Activated CD8-positive, alpha-beta memory T cell treated with anti-CD3 and anti-CD28 coated beads for 4 hours (primary cell): Measurements from ENCODE around the gene MANSC4.
"Not testable (repeated sequence)": the region's sequence is repeated elsewhere in the genome, so short reads cannot be mapped to it uniquely, and the experiment has no call there.

Experiments used
- DNase-seq, 2 donors: peaks; one replicate each; pipeline ENCODE4 v3.0.0-alpha.2; 2020; ENCODE audit warnings: low read depth in 2 of 2

The MANSC4 gene

DNA sequence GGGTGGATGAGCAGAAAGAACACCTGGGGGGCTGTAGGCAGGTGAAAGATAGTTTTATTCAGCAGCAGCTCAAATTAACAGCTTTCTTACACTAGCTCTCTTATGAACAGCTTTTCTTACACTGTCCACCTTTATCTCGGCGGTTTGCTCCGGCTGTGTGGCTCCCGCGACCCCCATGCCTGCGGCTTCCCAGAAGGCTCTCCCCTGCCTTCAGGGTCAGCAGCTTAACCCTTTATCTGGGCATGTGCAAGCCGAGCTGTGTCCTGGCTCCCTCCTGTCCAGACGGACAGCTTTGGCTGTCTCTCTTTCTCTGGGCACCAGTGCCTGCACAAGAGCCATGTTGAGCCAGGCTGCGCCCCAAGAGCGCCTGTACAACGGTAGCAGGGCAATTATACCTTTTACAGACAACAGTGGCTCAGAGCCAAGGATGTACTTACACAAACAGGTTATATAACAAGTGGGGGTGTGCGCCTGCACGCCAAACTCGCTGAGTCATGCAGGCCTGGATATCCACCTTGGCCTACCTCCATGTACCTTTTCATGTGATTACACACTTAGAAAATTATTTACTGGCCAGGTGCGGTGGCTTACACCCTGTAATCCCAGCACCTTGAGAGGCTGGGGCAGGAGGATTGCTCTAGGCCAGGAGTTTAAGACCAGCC, 28.5 kb downstream of the MANSC4 start:
- DNase-seq, result no peak

DNA sequence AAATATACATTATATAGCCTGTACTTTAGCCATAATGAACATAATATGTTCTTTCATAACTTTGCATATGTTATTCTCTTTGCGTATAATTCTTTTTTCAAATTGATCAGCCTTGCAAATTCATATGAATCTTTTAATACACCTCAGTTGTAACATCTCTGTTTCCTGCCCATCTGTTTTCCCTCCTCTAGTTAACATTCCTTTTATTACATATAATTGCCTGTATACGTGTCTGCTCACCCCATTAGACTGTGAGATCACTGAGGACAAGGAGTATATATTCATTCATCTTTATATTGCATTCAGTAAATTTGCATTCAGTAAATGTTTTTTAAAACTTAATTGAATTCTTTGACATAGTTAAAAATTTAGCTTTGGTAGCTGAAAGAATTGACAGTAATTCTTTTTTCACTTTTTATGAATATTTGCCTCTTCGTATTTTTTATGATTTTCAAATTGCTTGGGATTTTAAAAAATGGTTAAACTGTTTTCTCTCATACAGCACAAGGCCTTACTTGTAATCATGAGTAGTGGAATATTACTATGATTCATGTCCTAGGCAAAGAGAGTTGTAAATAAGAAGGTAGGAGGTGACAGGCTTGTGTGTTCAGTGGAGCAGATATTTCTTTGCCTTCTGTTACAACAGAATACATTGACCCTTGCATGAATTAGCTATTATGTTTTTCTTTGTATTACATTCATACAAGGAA, 32.8 kb downstream of the MANSC4 start:
- DNase-seq, result no peak

DNA sequence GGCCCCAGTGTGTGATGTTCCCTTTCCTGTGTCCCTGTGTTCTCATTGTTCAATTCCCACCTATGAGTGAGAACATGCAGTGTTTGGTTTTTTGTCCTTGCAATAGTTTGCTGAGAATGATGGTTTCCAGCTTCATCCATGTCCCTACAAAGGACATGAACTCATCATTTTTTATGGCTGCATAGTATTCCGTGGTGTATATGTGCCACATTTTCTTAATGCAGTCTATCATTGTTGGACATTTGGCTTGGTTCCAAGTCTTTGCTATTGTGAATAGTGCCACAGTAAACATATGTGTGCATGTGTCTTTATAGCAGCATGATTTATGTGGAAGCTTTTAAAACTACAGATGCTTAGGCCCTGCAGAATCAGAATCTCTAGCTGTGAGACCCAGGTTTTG, 34.3 kb downstream of the MANSC4 start:
- DNase-seq, result not testable (repeated sequence)

DNA sequence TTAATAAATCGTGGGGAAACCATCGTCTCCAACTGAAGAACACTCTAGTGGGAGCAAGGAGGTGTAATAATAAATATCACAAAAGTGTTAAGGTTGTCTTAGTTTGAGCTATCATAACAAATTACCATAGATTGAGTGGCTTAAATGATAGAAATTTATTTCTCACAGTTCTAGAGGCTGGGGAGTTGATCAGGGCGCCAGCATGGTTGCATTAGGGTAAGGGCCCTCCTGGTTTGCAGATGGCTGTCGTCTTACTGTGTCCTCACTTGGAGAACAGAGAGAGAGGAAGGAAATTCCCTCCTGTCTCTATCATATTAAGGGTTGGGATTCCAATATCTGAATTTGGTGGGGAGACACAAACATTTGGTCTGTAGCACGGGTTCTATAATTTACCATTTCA, 36.4 kb downstream of the MANSC4 start:
- DNase-seq, result no peak

DNA sequence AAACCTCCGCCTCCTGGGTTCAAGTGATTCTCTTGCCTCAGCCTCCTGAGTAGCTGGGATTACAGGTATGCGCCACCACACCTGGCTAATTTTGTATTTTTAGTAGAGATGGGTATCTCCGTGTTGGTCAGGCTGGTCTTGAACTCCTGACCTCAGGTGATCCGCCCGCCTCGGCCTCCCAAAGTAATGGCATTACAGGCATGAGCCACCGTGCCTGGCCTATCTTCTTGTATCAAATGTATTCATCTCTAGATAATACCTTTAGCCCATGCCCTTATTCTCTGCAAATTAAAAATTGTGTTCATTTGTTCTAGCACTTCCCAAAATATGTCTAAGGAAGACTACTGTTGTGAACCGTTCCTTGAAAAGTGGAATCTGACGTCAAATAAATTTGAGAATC, 45.7 kb downstream of the MANSC4 start:
- not testable (repeated sequence) for DNase-seq

DNA sequence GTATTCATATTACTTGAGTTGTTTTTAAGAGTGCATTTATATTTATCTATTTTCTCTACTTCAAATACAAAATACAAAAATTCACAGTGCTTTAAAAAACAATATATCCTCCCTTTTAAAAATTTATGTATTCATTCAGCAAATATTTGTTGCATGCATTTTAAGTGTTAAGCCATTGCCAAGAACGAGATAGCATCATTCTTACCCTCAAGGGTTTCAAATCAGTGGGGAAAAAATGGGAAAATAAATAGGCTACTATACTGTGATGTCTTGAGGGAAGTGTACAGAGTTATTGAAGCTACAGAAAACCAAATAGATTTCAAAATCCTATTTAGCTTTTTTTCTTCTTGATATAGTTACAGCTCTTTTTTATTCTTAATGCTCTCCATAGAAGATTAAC, 46.2 kb downstream of the MANSC4 start:
- no peak for DNase-seq

DNA sequence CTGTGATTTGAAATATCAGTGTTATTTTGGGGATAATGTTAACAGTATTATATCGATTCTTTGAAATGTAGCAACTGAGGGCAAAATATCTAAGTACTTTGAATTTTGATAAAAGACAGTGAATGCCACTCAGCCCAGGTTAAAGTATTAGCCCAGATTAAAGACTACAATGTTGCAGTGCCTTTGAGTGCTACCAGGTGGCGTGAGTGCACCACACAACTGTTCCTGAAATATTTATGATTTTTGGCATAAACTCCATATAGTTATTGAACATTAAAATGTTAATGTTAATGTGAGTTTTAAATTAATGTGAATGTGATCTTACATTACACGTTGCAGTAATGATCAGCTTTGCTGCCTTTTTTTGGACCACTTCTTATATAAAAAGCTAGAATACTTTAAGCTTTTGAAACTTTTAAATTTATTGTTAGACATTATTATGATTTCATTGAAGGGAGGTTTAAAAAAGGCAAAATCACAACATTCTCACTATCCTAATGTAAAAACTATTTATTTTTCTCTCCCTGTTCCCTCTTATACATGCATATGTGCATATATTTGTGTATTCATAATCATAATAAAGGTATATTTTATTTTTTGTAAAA, 46.9 kb downstream of the MANSC4 start:
- DNase-seq, result no peak

DNA sequence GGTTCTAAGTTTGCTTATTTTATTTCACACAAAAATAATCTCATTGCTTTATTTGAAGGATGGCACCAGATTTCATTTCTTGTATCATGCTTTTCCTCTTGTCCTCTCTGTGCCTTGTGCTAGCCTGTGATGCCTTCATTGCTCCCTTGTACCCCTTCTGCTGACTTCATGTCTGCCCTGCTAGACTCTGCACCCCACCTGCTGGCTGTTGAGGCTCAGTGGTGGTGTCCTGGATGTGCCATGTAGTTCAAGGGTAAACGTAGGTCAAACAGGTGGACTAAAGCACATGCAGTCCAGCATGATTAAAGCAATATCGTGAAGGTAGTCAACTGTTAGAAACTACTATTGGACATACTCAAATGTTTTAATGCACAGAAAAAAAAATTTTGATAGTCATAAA, 47.8 kb downstream of the MANSC4 start:
- no peak for DNase-seq

DNA sequence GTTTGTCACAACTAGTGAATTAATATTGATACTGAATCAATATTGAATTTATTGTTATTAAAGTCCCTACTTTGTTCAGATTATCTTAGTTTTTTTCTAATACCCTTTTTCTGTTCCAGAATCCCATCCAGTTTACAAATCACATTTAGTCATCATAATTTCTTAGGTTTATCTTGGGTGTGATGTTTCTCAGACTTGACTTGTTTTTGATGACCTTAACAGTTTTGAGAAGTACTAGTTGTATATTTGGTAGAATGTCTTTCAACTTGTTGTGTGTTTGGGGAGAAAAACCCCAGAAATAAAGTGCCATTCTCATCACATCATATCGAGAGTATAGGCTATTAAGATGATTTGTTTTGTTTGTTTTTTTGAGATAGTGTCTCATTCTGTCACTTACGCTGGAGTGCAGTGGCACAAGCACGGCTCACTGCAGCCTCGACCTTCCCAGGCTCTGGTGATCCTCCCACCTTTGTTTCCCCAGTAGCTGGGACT, 49.9 kb downstream of the MANSC4 start:
- no peak for DNase-seq

DNA sequence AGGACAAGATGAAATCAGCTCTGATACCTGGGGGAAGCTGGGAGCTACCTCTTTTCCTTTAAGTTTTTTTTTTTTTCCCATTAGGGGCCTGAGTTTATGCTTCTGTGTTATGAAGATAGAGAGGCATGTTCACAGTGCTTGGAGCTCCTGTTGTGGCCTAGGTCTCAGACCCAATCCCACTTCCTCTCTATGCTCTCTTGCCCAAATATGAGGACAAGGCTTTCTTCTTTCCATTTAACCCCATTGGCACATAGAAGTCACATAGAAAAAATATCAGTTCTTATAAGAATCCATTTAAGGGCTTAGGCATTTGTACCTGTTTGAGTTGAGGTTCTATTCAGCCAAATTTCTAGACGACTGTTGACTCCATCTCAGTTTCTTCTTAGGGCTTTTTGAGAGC, 56.8 kb downstream of the MANSC4 start:
- no peak for DNase-seq
